ENCODE measurements around the gene RAD9B. TPM values are rescaled to one million over a fixed set of nuclear protein-coding genes. Genes with fewer than 3 reads are reported as not detected.
"Not testable (repeated sequence)": the region's sequence is repeated elsewhere in the genome, so short reads cannot be mapped to it uniquely, and the experiment has no call there.

The RAD9B gene
- total and polyA plus RNA-seq, 2 experiments from 2014 or later, result 0.13 to 0.23 TPM

DNA sequence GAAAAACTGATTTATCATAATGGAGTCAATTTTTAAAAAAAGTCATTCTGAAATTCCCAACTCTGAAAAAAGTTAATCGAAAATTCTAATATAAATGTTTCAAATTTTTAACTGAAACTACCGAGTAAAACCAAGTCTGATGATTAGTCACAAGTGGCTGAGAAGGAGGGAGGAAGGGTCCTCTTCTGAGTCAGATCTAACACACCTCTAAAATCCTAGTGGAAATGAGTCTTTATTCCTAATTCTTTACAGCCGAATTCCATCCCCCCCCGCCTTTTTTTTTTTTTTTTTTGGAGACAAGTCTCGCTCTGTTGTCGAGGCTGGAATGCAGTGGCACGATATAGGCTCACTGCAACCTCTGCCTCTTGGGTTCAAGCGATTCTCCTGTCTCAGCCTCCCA, 37.9 kb downstream of the RAD9B start:
- no peak for TF ChIP-seq EZH2phosphoT487 (IDR thresholded peaks at IDR 0.05; ENCODE audit: low read depth, severe bottlenecking, unreplicated experiment)
- TF ChIP-seq, protein P1, sequence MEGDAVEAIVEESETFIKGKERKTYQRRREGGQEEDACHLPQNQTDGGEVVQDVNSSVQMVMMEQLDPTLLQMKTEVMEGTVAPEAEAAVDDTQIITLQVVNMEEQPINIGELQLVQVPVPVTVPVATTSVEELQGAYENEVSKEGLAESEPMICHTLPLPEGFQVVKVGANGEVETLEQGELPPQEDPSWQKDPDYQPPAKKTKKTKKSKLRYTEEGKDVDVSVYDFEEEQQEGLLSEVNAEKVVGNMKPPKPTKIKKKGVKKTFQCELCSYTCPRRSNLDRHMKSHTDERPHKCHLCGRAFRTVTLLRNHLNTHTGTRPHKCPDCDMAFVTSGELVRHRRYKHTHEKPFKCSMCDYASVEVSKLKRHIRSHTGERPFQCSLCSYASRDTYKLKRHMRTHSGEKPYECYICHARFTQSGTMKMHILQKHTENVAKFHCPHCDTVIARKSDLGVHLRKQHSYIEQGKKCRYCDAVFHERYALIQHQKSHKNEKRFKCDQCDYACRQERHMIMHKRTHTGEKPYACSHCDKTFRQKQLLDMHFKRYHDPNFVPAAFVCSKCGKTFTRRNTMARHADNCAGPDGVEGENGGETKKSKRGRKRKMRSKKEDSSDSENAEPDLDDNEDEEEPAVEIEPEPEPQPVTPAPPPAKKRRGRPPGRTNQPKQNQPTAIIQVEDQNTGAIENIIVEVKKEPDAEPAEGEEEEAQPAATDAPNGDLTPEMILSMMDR (IDR thresholded peaks at IDR 0.05; ENCODE audit: poor library complexity), result no peak
- TF ChIP-seq EZH2 (IDR thresholded peaks at IDR 0.05; ENCODE audit: borderline replicate concordance), result no peak
- H3K4me1 ChIP-seq (ENCODE audit: insufficient read depth), result no peaks in the 10 kb centered on the region

DNA sequence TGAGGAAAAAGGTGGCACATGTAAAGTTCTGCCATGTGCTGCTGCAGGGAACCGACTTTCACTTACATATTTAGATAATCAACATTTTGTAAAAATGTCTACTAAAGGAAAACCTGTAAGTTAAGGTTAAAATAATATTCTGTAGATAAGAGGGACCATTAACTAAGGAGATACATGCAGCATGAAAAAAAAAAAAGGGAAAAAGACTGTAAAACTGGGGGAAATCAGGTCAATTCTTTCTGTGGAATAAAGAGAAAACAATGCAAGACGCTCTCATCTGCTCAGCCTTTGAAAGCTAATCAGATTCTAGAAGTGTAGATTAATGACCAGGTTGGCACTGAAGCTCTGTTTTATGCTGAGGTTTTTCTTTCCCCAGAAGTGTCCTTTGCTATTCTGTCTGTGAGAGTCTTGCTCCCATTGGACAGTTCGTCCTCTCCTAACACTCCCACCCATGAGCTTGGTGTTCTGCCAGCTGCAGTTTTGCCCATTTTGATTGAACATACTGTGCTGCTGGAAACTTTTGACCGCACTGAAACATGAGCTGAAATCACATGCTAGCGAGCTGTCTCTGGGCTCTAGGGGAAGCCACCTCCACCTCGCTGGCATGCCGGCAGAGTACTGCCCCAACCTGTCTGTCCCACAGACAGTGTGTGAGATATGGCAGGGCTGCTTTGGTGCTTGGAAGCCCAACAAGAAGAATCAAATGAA, 41.3 kb downstream of the RAD9B start:
- Histone ChIP-seq H3K9me3 (ENCODE audit: low read depth) (no peaks in the 10 kb centered on the region), H3K27ac (peak overlapping the region; percentile 47), H3K4me3 (no peak overlapping the region), H3K4me2 (no peak overlapping the region), H2AFZ (no peak overlapping the region), H3K4me1 (ENCODE audit: insufficient read depth) (no peaks in the 10 kb centered on the region), H3K36me3 (replicated peaks; ENCODE audit: insufficient read depth, low read depth) (no peaks in the 10 kb centered on the region), H3K27me3 (no peaks in the 10 kb centered on the region), H3K9me2 (replicated peaks; ENCODE audit: insufficient read depth) (no peaks in the 10 kb centered on the region), H4K20me1 (ENCODE audit: insufficient read depth, poor library complexity, severe bottlenecking) (peaks cover 5% of the 10 kb centered on the region), H3K79me2 (peaks cover 29% of the 10 kb centered on the region)
- no peak for TF ChIP-seq EZH2 (IDR thresholded peaks at IDR 0.05; ENCODE audit: borderline replicate concordance)
- TF ChIP-seq EZH2phosphoT487 (IDR thresholded peaks at IDR 0.05; ENCODE audit: low read depth, severe bottlenecking, unreplicated experiment), result no peak
- TF ChIP-seq, protein P1 (IDR thresholded peaks at IDR 0.05; ENCODE audit: poor library complexity), result no peak
- peak; percentile 58 for DNase-seq (ENCODE audit: low spot score)
- WGBS (ENCODE audit: low lambda C conversion rate, missing lambda C conversion rate), result 73% methylated on average over 7 of the region's 7 CpGs

More for the DNA sequence above, 37.9 kb downstream of the RAD9B start:
- Histone ChIP-seq H3K4me3 (no peak overlapping the region), H3K27ac (no peak overlapping the region), H3K79me2 (peaks cover 8% of the 10 kb centered on the region), H3K4me2 (no peak overlapping the region), H3K36me3 (replicated peaks; ENCODE audit: insufficient read depth, low read depth) (no peaks in the 10 kb centered on the region), H3K9me3 (ENCODE audit: low read depth) (no peaks in the 10 kb centered on the region), H2AFZ (no peak overlapping the region), H3K9me2 (replicated peaks; ENCODE audit: insufficient read depth) (no peaks in the 10 kb centered on the region), H3K27me3 (no peaks in the 10 kb centered on the region), H4K20me1 (ENCODE audit: insufficient read depth, poor library complexity, severe bottlenecking) (no peaks in the 10 kb centered on the region)
- 96% methylated on average over 8 of the region's 8 CpGs for WGBS (ENCODE audit: low lambda C conversion rate, missing lambda C conversion rate)
- DNase-seq (ENCODE audit: low spot score), result no peak

DNA sequence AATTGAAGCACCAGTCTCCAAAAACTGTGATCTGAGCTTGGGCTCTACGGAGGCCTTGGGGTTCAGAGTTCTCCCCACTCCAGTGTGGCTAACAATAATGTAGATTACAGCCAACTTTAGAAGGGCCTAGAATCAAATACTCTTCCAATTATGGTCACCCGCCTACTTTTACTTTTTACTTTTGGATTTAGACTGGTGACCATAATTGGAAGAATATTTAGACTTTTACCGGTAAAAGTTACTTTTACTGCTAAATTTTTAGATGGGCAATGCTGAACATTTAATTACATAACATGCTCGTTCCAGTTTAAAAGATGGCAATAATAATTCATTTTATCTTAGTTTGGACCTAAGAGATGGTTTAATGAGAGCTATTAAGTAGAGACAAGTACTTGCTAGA, 41.8 kb downstream of the RAD9B start:
- no peak for DNase-seq (ENCODE audit: low spot score)
- H3K9me2 ChIP-seq (replicated peaks; ENCODE audit: insufficient read depth), result no peaks in the 10 kb centered on the region
- no peaks in the 10 kb centered on the region for H3K9me3 ChIP-seq (ENCODE audit: low read depth)
- H4K20me1 ChIP-seq (ENCODE audit: insufficient read depth, poor library complexity, severe bottlenecking), result peaks cover 5% of the 10 kb centered on the region
- peaks cover 34% of the 10 kb centered on the region for H3K79me2 ChIP-seq
- no peaks in the 10 kb centered on the region for H3K36me3 ChIP-seq (replicated peaks; ENCODE audit: insufficient read depth, low read depth)
- 84% methylated on average over 4 of the region's 4 CpGs for WGBS (ENCODE audit: low lambda C conversion rate, missing lambda C conversion rate)
- H3K27me3 ChIP-seq, result no peaks in the 10 kb centered on the region
- no peak overlapping the region for H2AFZ ChIP-seq
- H3K27ac ChIP-seq, result peak overlapping the region; percentile 47
- no peaks in the 10 kb centered on the region for H3K4me1 ChIP-seq (ENCODE audit: insufficient read depth)
- H3K4me3 ChIP-seq, result no peak overlapping the region
- no peak overlapping the region for H3K4me2 ChIP-seq
- TF ChIP-seq, protein P1 (IDR thresholded peaks at IDR 0.05; ENCODE audit: poor library complexity), result no peak
- TF ChIP-seq EZH2 (IDR thresholded peaks at IDR 0.05; ENCODE audit: borderline replicate concordance), result no peak
- no peak for TF ChIP-seq EZH2phosphoT487 (IDR thresholded peaks at IDR 0.05; ENCODE audit: low read depth, severe bottlenecking, unreplicated experiment)

DNA sequence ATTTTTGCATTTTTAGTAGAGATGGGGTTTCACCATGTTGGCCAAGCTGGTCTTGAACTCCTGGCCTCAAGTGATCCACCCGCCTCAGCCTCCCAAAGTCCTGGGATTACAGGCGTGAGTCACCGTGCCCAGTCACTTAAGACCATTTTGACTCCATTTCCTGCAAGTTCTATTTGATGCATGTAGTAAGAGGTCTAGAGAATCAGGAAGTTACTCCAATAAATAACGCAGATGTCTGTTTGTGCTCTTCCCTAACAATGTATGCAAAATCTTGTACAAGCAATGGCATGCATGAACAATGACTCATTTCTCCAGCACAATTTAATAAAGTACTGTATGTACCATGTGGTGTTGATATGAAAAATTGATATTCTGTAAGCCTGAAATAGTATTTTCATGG, 43.1 kb downstream of the RAD9B start:
- not testable (repeated sequence) for H3K27me3 ChIP-seq; H3K9me3 ChIP-seq (ENCODE audit: low read depth); H3K4me2 ChIP-seq; H3K4me3 ChIP-seq; H3K27ac ChIP-seq; H2AFZ ChIP-seq; H3K4me1 ChIP-seq (ENCODE audit: insufficient read depth); H4K20me1 ChIP-seq (ENCODE audit: insufficient read depth, poor library complexity, severe bottlenecking); H3K9me2 ChIP-seq (replicated peaks; ENCODE audit: insufficient read depth); H3K36me3 ChIP-seq (replicated peaks; ENCODE audit: insufficient read depth, low read depth); DNase-seq (ENCODE audit: low spot score)
- 98% methylated on average over 4 of the region's 4 CpGs for WGBS (ENCODE audit: low lambda C conversion rate, missing lambda C conversion rate)
- H3K79me2 ChIP-seq, result peaks cover 41% of the 10 kb centered on the region
